Measurements from ENCODE around the gene SDK2. TPM values are rescaled to one million over a fixed set of nuclear protein-coding genes. Genes with fewer than 3 reads are reported as not detected.

Gene SDK2
- total RNA-seq, 2 donors from 2014 or later, result 1.5 to 5.6 TPM

- Histone ChIP-seq H3K27ac (no peak overlapping the region), H3K36me3 (no peaks in the 10 kb centered on the region), H3K4me3 (no peak overlapping the region), H3K27me3 (no peaks in the 10 kb centered on the region), H3K4me1 (no peaks in the 10 kb centered on the region), H3K9me3 (no peaks in the 10 kb centered on the region)
- TF ChIP-seq CTCF (IDR thresholded peaks at IDR 0.05), result no peak
- no peak for DNase-seq (ENCODE audit: low spot score)
These were observed 103.1 kb downstream of the SDK2 start for GRCh38 chr17:73541111-73541510.

- H3K27me3 ChIP-seq, result no peaks in the 10 kb centered on the region
- H3K36me3 ChIP-seq, result no peaks in the 10 kb centered on the region
- no peaks in the 10 kb centered on the region for H3K9me3 ChIP-seq
- no peak for TF ChIP-seq CTCF (IDR thresholded peaks at IDR 0.05)
- H3K27ac ChIP-seq, result no peak overlapping the region
- no peaks in the 10 kb centered on the region for H3K4me1 ChIP-seq
- no peak overlapping the region for H3K4me3 ChIP-seq
- no peak for DNase-seq (ENCODE audit: low spot score)
These were observed 105.1 kb downstream of the SDK2 start for GRCh38 chr17:73539166-73539565.

- DNase-seq (ENCODE audit: low spot score), result no peak
- Histone ChIP-seq H3K9me3 (no peaks in the 10 kb centered on the region), H3K27ac (no peak overlapping the region), H3K36me3 (no peaks in the 10 kb centered on the region), H3K27me3 (no peaks in the 10 kb centered on the region), H3K4me1 (peaks cover 0 to 4% of the 10 kb centered on the region in 2 donors), H3K4me3 (no peak overlapping the region)
- TF ChIP-seq CTCF (IDR thresholded peaks at IDR 0.05), result no peak
These were observed 105.8 kb downstream of the SDK2 start for GRCh38 chr17:73538445-73538844.

GRCh38 chr17:73536700-73537605, 107.3 kb downstream of the SDK2 start:
- Histone ChIP-seq H3K27me3 (no peaks in the 10 kb centered on the region), H3K9me3 (no peaks in the 10 kb centered on the region)

GRCh38 chr17:73535746-73536145, 108.5 kb downstream of the SDK2 start:
- no peaks in the 10 kb centered on the region for H3K9me3 ChIP-seq
- no peaks in the 10 kb centered on the region for H3K27me3 ChIP-seq
- no peaks in the 10 kb centered on the region for H3K36me3 ChIP-seq
- peaks cover 0 to 16% of the 10 kb centered on the region in 2 donors for H3K4me1 ChIP-seq
- no peak for TF ChIP-seq CTCF (IDR thresholded peaks at IDR 0.05)
- no peak overlapping the region for H3K4me3 ChIP-seq
- DNase-seq (ENCODE audit: low spot score), result no peak
- no peak overlapping the region for H3K27ac ChIP-seq

More at GRCh38 chr17:73536700-73537605, 107.3 kb downstream of the SDK2 start:
- H3K4me3 ChIP-seq, result no peak overlapping the region
- DNase-seq (ENCODE audit: low spot score), result no peak
- no peak for TF ChIP-seq CTCF (IDR thresholded peaks at IDR 0.05)
- peaks cover 0 to 16% of the 10 kb centered on the region in 2 donors for H3K4me1 ChIP-seq
- no peak overlapping the region for H3K27ac ChIP-seq
- no peaks in the 10 kb centered on the region for H3K36me3 ChIP-seq

Data from right atrium auricular region (tissue), 2 donors.